Small intestine (tissue), 7 donors: ENCODE data around the gene DST. TPM values are rescaled to one million over a fixed set of nuclear protein-coding genes. Genes with fewer than 3 reads are reported as not detected.

Experiments
- DNase-seq, 2 donors: peaks; one replicate each; pipeline versions ENCODE4 v3.0.0 to v3.0.0-alpha.2; 2013
- FAIRE-seq: peaks from 2 replicates; lab custom pipeline; 2012; peaks lifted over from hg19 to GRCh38; lab: Jason Lieb, UNC
- H3K27ac ChIP-seq, 3 donors: one replicate each; pipeline ENCODE4 v1.5.1; 2013; ENCODE audit warnings: low read length in 2 of 3, mild to moderate bottlenecking in 2 of 3, control low read depth in 1 of 3, inconsistent platforms in 1 of 3, low read depth in 1 of 3, moderate library complexity in 1 of 3
- H3K27me3 ChIP-seq, 3 donors: one replicate each; pipeline ENCODE4 v1.6.1; 2013; ENCODE audit warnings: low read length in 3 of 3, inconsistent platforms in 1 of 3; ENCODE audit not compliant: control insufficient read depth in 3 of 3, insufficient read depth in 3 of 3
- H3K36me3 ChIP-seq, 3 donors: one replicate each; pipeline ENCODE4 v1.6.1; 2013; ENCODE audit warnings: low read length in 3 of 3, inconsistent platforms in 1 of 3, low read depth in 1 of 3, mild to moderate bottlenecking in 1 of 3, moderate library complexity in 1 of 3; ENCODE audit not compliant: control insufficient read depth in 3 of 3, insufficient read depth in 2 of 3
- H3K4me1 ChIP-seq, 3 donors: one replicate each; pipeline ENCODE4 v1.6.1; 2013; ENCODE audit warnings: low read length in 2 of 3, inconsistent platforms in 1 of 3, low read depth in 1 of 3, mild to moderate bottlenecking in 1 of 3, moderate library complexity in 1 of 3; ENCODE audit not compliant: control insufficient read depth in 3 of 3, insufficient read depth in 2 of 3
- H3K4me3 ChIP-seq, 3 donors: one replicate each; pipeline ENCODE4 v1.5.1; 2013; ENCODE audit warnings: low read length in 3 of 3, control low read depth in 1 of 3, inconsistent platforms in 1 of 3, low read depth in 1 of 3, mild to moderate bottlenecking in 1 of 3, moderate library complexity in 1 of 3
- H3K9me3 ChIP-seq, 2 donors: one replicate each; pipeline ENCODE4 v1.6.1; 2013; ENCODE audit warnings: low read depth in 1 of 2, low read length in 1 of 2; ENCODE audit not compliant: control insufficient read depth in 2 of 2, insufficient read depth in 1 of 2
- WGBS, 3 donors: extraction: QIAGEN DNeasy Blood & Tissue Kit; methylation state at CpG; one replicate each; pipeline ENCODE4 v1.1.7; 2013; 5-methylcytosine and 5-hydroxymethylcytosine counted together
- polyA plus RNA-seq, 4 donors: library from polyadenylated mRNA; stranded (reverse) in 3 of 4; unstranded in 1 of 4; fragments of 200-250 nt in 3 of 4; fragments of 120-200 nt in 1 of 4; gene quantifications; one replicate each; pipeline versions ENCODE4 v1.2.1 to v1.2.3, GENCODE V29; 2013
- donor health status: healthy with polysubstance abuse.
- donor health status: control.
- donor health status: control.
- donor health status: Bipolar disorder and iron deficiency.
- donor health status: healthy.

DST gene
- polyA plus RNA-seq, 4 donors: 40.5 to 192 (median 78.2) TPM

GRCh38 chr6:56541030-56541600 lies 101.6 kb downstream of the DST start:
- WGBS, 3 donors: 14 to 34% (median 31%) methylated on average over 11 of the region's 11 CpGs
- H3K36me3 ChIP-seq: peaks cover 0 to 8% (median under 1%) of the 10 kb centered on the region in 3 donors
- H3K4me3 ChIP-seq: peak overlapping the region in 2 of 3 donors; percentile 35 to 67
- FAIRE-seq: no peak
- peak; percentile 79 to 83 for DNase-seq
- H3K4me1 ChIP-seq: peaks cover 3 to 13% (median 4%) of the 10 kb centered on the region in 3 donors
- no peaks in the 10 kb centered on the region for H3K9me3 ChIP-seq
- H3K27ac ChIP-seq: peak overlapping the region; percentile 62 to 95 (median 68)
- no peaks in the 10 kb centered on the region for H3K27me3 ChIP-seq

- Histone ChIP-seq H3K27me3 (no peaks in the 10 kb centered on the region), H3K4me1 (peaks cover 3 to 13% (median 4%) of the 10 kb centered on the region in 3 donors), H3K27ac (peak overlapping the region; percentile 62 to 95 (median 68)), H3K4me3 (peak overlapping the region in 2 of 3 donors; percentile 35 to 67), H3K36me3 (peaks cover 0 to 8% (median 2%) of the 10 kb centered on the region in 3 donors), H3K9me3 (no peaks in the 10 kb centered on the region)
- DNase-seq (no peak), FAIRE-seq (no peak)
- WGBS, 3 donors: 17 to 41% (median 30%) methylated on average over 9 of the region's 9 CpGs
Measured at GRCh38 chr6:56540232-56541029, 102.3 kb downstream of the DST start.

GRCh38 chr6:56539527-56540105 lies 103.1 kb downstream of the DST start:
- Histone ChIP-seq H3K36me3 (peaks cover 0 to 9% (median 6%) of the 10 kb centered on the region in 3 donors), H3K9me3 (no peaks in the 10 kb centered on the region), H3K27ac (peak overlapping the region in 1 of 3 donors; percentile 95), H3K27me3 (no peaks in the 10 kb centered on the region), H3K4me1 (peaks cover 3 to 13% (median 4%) of the 10 kb centered on the region in 3 donors), H3K4me3 (peak overlapping the region in 1 of 3 donors; percentile 67)
- FAIRE-seq (no peak), DNase-seq (no peak)

- WGBS, 3 donors: 29 to 42% (median 38%) methylated on average over 2 of the region's 2 CpGs
- Histone ChIP-seq H3K4me3 (no peak overlapping the region), H3K27ac (no peak overlapping the region), H3K9me3 (no peaks in the 10 kb centered on the region), H3K36me3 (peaks cover 0 to 9% (median 6%) of the 10 kb centered on the region in 3 donors), H3K27me3 (no peaks in the 10 kb centered on the region), H3K4me1 (peaks cover 3 to 13% (median 4%) of the 10 kb centered on the region in 3 donors)
- FAIRE-seq (no peak), DNase-seq (no peak)
Measured at GRCh38 chr6:56538851-56539250, 103.8 kb downstream of the DST start.

DNA sequence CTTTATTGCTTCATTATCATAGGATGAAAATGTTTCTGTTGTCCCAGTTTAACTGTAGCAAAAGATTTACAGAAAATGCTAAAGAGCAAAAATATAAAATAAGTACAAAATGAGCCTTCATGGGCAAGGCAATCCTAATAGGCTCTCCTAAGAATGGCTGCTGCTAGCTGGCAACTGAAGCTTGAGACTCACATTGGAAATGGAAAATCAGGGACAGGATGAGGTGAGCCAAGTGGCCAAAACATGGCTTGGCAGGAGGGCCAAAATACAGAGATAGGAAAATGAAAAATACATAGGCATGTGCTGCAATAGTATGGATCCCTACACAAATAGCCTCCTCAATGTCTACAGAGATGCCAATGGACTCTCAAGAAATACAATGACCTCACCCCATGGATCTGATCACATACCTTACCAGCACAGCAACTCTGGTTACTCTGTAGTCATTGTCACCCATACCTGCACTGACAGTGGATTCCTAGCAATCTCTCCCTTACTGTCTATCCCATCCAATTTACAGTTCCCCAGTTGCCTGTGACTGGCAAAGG lies 105.4 kb downstream of the DST start:
- Histone ChIP-seq H3K36me3 (peaks cover 0 to 11% (median 6%) of the 10 kb centered on the region in 3 donors), H3K27me3 (no peaks in the 10 kb centered on the region), H3K27ac (no peak overlapping the region), H3K4me3 (no peak overlapping the region), H3K4me1 (peaks cover 3 to 13% (median 4%) of the 10 kb centered on the region in 3 donors), H3K9me3 (no peaks in the 10 kb centered on the region)
- no peak for DNase-seq
- no peak for FAIRE-seq

DNA sequence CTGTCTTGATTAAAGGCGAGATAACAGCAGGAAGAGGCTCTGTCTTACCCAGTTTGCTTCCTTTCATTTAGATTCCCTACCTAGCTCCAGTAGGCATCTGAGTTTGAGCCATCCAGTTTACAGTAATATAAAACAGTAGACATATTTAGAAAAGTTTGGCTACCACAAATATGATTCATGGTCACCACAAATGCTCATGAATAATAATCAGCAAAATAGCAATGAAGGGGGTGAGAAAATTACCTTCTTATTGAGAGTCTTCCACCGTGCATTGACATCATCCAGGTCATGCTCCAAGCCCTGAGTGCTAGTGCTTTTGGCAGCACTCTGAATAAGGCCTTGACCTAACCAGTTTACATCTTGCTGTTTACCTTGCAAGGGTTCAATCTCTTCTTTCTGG lies 106.2 kb downstream of the DST start:
- Histone ChIP-seq H3K27ac (no peak overlapping the region), H3K4me3 (no peak overlapping the region), H3K4me1 (peaks cover 3 to 12% (median 4%) of the 10 kb centered on the region in 3 donors), H3K27me3 (no peaks in the 10 kb centered on the region), H3K36me3 (peaks cover 0 to 12% (median 11%) of the 10 kb centered on the region in 3 donors), H3K9me3 (no peaks in the 10 kb centered on the region)
- no peak for DNase-seq
- 62 to 81% (median 71%) methylated on average over 2 of the region's 2 CpGs for WGBS, 3 donors
- FAIRE-seq: no peak

DNA sequence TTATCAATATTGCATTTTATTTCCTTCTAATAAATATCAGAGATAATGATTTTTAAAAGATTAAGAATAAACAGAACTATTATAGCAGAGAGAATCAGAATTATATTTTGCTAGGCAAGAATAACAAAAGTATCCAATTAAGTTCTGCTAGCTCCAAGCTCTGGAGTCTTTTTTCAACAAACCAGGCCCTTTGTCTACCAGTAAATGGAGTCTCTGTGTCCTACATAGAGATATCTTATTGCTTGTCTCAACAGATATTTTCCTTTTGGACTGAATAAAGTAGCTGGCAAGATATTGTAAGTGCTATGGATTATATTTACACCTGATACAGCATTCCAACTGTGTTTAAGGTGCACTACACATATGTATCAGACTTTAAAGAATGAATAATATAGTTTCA lies 107.1 kb downstream of the DST start:
- peaks cover 3 to 5% (median 4%) of the 10 kb centered on the region in 3 donors for H3K4me1 ChIP-seq
- no peak for DNase-seq
- no peak overlapping the region for H3K27ac ChIP-seq
- peaks cover 0 to 13% (median 12%) of the 10 kb centered on the region in 3 donors for H3K36me3 ChIP-seq
- H3K4me3 ChIP-seq: no peak overlapping the region
- H3K27me3 ChIP-seq: no peaks in the 10 kb centered on the region
- H3K9me3 ChIP-seq: no peaks in the 10 kb centered on the region
- no peak for FAIRE-seq

DNA sequence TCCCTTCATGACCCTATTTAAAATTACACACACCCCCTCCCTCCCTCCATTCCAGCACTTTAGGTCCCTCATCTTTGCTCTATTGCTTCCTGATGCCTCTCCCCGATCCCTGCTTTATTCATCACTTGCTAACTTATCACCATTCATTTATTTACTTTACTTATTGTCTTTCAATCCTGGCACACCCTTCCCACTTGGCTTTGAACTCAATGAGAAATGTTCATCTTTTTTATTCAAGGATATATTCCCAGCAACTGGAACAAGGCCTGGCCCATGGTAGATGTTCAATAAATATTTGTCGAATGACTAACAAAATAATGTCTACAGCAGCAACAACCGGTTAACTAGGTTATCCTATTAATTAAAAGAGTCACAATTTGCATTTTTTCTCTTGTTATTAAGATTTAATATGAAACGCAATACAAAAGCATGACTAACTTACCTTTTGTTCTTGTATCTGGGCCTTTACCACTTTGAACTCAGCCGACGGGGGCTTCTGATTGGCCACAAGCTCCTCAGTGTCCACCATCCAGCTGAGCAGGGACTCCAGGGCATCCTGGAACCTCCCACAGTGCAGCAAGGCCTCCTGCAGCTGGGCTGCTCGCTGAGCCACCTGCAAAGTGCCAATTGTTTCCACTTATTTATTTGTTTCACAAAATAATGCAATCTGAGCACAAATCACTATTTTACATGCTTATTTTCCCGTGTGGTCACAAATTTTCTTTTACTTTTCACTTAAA lies 107.8 kb downstream of the DST start:
- H3K9me3 ChIP-seq: no peaks in the 10 kb centered on the region
- peaks cover 0 to 3% (median 2%) of the 10 kb centered on the region in 3 donors for H3K4me1 ChIP-seq
- no peak overlapping the region for H3K27ac ChIP-seq
- no peak overlapping the region for H3K4me3 ChIP-seq
- 82 to 88% (median 87%) methylated on average over 8 of the region's 8 CpGs for WGBS, 3 donors
- H3K27me3 ChIP-seq: no peaks in the 10 kb centered on the region
- FAIRE-seq: no peak
- no peak for DNase-seq
- H3K36me3 ChIP-seq: peaks cover 0 to 13% (median 12%) of the 10 kb centered on the region in 3 donors
